Metanephros (tissue), 2 donors: ENCODE data around the gene ANG. TPM values are rescaled to one million over a fixed set of nuclear protein-coding genes. Genes with fewer than 3 reads are reported as not detected.

Source experiments
- small RNA-seq: library from RNA; depleted of rRNA; stranded (forward); fragments of <200 nt; gene quantifications from one replicate; pipeline ENCODE3, GENCODE V24; 2014; ENCODE audit warnings: low replicate concordance
- total RNA-seq: library from RNA; depleted of rRNA; stranded (reverse); fragments of >200 nt; gene quantifications from one replicate; pipeline ENCODE4 v1.2.3, GENCODE V29; 2014

Gene ANG
- total RNA-seq: 5.1 TPM

GRCh38 chr14:20688167-20688839 lies at the start of gene ANG:
Gene ANG, plus strand, starts transcription at chr14:20688764. Its CDS starts 4,801 bp downstream, at chr14:20693565.

GRCh38 chr14:20641591-20641990 lies 47.0 kb upstream of the ANG start, which contains the start of gene OR6S1:
Gene OR6S1, minus strand, starts transcription at chr14:20641691. Its CDS starts 0 bp downstream, at chr14:20641691.

GRCh38 chr14:20683891-20684661 lies 4.5 kb upstream of the ANG start, which contains the start of gene RNASE4:
Gene RNASE4, plus strand, starts transcription at chr14:20684560. Its CDS starts 14,812 bp downstream, at chr14:20699372.

Small RNA genes lying within 50 kb of the gene (small RNA-seq; reads per million reads assigned to genes)
- gene RF00019: not detected

Other genes with a start within 250 kb of the ANG start
- gene OSGEP, start 234.0 kb upstream of the ANG start, total RNA-seq: 48.1 TPM
- gene APEX1, start 233.5 kb upstream of the ANG start, total RNA-seq: 76.1 TPM
- gene PIP4P1, start 227.3 kb upstream of the ANG start, total RNA-seq: 26.3 TPM
- 71.3 TPM for gene PNP, start 219.4 kb upstream of the ANG start, total RNA-seq
- not detected for gene RNASE10, start 183.2 kb upstream of the ANG start, total RNA-seq
- not detected for gene RNASE9, start 127.7 kb upstream of the ANG start, total RNA-seq
- gene RNASE11, start 100.8 kb upstream of the ANG start, total RNA-seq: not detected
- gene RNASE12, start 97.4 kb upstream of the ANG start, total RNA-seq: not detected
- not detected for gene OR6S1, start 47.1 kb upstream of the ANG start, total RNA-seq
- 13.5 TPM for gene RNASE4, start 4.2 kb upstream of the ANG start, total RNA-seq
- not detected for gene EDDM3A, start 57.1 kb downstream of the ANG start, total RNA-seq
- not detected for gene EDDM3B, start 79.6 kb downstream of the ANG start, total RNA-seq
- 7.5 TPM for gene RNASE6, start 92.5 kb downstream of the ANG start, total RNA-seq
- 198 TPM for gene RNASE1, start 114.1 kb downstream of the ANG start, total RNA-seq
- gene RNASE3, start 202.6 kb downstream of the ANG start, total RNA-seq: 3.3 TPM